ENCODE results near the gene ZNRF2.

Gene ZNRF2

DNA sequence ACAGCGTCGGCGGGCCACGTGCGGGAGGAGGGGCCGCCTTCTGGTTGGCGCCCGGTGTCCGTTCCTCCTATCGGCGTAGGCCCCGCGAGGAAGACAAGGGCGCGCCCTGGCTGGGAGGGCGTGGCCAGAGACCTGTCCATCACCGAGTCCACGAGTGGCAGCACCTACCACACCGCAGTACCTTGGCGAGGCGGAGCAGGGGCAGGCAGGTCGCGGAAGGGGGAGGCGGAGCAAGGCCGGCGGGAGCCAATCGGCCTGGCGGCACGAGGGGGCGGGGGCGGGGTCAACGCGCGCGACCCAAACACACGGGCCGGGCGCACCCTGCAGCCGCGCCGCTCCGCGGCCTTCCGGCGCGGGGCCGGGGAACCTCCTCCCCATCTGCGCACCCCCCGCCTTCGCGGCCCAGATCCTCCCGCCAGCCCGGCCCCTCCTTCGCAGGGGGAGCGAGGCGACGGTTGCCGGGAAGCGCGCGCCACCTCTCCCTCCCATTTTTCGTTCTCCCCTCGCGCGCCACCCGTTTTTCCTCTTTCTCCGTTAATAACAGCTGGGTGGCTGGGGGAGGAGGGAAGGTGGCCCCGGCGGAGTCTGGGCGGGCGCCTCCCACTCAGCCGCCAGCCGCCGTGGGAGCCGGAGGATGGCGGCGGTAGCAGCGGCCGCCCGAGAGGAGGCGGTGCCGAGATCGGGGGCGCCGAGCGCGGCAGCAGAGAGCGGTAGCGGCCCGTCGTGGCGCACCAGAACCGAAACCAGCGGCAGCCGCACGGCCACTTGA lies at the start of gene ZNRF2:
Gene ZNRF2, plus strand, starts transcription at position 300 of the 769 bp plus-strand sequence. CDS start 761 bp downstream, outside the sequence.
- no peaks in the 10 kb centered on the region for H3K27me3 ChIP-seq (ENCODE audit: control insufficient read depth, insufficient read depth, low read length)
- H3K79me2 ChIP-seq: peaks cover 14% of the 10 kb centered on the region
- no peaks in the 10 kb centered on the region for H3K9me3 ChIP-seq (ENCODE audit: control insufficient read depth, low read length)
- peak within 1 kb of the TSS; percentile 71 for H2AFZ ChIP-seq
- peak within 1 kb of the TSS; percentile 95 for H3K4me2 ChIP-seq (ENCODE audit: low read length)
- H3K4me3 ChIP-seq (ENCODE audit: low read depth, low read length): peak within 1 kb of the TSS; percentile 64
- peak within 1 kb of the TSS; percentile 71 for H3K9ac ChIP-seq
- no peaks in the 10 kb centered on the region for H3K4me1 ChIP-seq
- no peaks in the 10 kb centered on the region for H3K36me3 ChIP-seq (ENCODE audit: control insufficient read depth, insufficient read depth, low read length)
- TF ChIP-seq, protein P1, sequence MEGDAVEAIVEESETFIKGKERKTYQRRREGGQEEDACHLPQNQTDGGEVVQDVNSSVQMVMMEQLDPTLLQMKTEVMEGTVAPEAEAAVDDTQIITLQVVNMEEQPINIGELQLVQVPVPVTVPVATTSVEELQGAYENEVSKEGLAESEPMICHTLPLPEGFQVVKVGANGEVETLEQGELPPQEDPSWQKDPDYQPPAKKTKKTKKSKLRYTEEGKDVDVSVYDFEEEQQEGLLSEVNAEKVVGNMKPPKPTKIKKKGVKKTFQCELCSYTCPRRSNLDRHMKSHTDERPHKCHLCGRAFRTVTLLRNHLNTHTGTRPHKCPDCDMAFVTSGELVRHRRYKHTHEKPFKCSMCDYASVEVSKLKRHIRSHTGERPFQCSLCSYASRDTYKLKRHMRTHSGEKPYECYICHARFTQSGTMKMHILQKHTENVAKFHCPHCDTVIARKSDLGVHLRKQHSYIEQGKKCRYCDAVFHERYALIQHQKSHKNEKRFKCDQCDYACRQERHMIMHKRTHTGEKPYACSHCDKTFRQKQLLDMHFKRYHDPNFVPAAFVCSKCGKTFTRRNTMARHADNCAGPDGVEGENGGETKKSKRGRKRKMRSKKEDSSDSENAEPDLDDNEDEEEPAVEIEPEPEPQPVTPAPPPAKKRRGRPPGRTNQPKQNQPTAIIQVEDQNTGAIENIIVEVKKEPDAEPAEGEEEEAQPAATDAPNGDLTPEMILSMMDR (IDR thresholded peaks at IDR 0.05): peak; percentile 69
- H3K27ac ChIP-seq: peak within 1 kb of the TSS; percentile 95

DNA sequence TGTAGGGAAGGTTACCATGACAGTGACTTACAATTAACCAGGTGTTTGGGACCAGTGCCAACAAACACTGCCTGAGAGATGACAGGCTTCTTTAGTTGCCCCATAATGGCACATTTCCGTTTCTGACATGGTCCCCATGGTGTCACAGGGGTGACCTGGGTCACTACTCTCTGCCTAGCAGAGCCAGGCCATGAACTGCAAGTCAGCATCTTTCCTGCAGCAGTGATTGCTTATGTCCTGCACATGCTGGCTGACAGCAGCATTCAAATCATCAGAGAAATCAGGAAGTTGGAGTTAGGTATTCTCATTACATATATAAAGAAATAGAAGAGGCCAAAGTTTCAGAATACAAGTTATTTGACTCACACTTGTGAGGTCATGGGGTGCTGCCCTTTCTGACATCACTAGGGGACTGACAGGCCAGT lies 47.1 kb upstream of the ZNRF2 start:
- Histone ChIP-seq H3K27me3 (ENCODE audit: control insufficient read depth, insufficient read depth, low read length) (no peaks in the 10 kb centered on the region), H3K4me1 (peaks cover 24% of the 10 kb centered on the region), H3K4me2 (ENCODE audit: low read length) (no peak overlapping the region), H3K36me3 (ENCODE audit: control insufficient read depth, insufficient read depth, low read length) (no peaks in the 10 kb centered on the region), H2AFZ (no peak overlapping the region), H3K9me3 (ENCODE audit: control insufficient read depth, low read length) (no peaks in the 10 kb centered on the region), H3K27ac (peak overlapping the region; percentile 8), H3K79me2 (no peaks in the 10 kb centered on the region), H3K9ac (no peak overlapping the region), H3K4me3 (ENCODE audit: low read depth, low read length) (no peak overlapping the region)
- TF ChIP-seq, protein P1 (IDR thresholded peaks at IDR 0.05): no peak

DNA sequence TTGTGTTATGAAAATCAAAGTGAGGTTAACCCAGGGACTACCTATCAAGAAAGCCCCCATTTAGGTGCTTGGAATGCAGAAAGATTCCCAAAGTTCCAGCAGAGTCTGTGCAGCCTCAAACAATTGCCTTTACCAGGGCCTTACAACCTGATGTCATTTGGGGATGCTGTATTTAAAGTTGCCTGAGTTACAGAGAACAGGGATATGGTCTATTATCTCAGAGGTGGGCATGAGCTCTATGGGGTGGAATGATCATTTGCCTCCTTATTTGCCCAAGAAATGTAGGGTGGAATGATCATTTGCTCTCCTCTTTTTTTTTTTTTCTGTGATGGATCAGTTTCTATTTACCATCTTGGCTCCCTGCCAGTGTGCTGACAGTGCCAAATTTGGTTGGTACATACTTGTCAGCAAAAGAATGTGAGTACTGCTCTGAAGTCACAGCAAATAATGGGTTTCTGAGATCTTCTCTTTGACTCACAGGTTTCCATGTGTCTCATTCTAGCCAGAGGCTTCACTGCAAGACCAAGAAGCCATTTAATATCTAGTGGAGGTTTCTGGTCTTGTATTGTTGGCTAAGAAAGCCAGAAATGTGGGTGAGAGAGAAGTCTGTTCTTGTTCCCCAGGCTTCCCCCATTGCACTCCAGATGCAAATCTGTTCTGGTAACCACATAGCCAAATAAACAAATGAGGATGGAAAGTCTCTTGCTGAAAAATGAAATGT lies 45.5 kb upstream of the ZNRF2 start:
- peak overlapping the region; percentile 34 for H3K27ac ChIP-seq
- TF ChIP-seq, protein P1 (IDR thresholded peaks at IDR 0.05): no peak

DNA sequence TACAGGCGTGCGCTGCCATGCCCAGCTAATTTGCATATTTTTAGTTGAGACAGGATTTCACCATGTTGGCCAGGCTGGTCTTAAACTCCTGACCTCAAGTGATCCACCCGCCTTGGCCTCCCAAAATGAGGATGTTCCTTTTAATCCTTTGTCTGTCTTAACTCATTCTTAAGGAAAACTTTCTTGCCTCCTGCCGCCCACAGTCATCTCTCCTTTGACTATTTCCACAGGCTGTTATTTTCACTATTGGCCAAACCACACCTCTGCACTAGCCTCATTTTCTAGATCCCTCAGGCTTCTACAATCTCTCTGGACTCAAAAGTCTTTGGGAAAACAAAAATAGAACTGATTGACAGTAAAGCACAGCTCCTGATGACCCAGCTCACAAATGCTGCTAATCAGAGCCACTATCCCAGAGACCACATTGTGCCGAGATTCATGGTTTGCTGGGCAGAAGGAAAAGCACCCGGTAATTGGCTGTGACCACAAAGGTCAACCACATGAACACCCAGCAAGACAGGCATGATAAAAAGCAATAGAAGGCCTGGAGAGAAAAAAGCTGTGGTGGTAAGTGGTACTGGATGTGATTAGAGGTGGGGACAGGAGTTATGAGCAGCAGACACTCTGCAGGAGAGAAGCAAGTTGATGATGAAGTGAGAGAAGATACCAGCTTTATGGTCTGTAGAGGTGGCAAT lies 44.1 kb upstream of the ZNRF2 start:
- H3K79me2 ChIP-seq: no peaks in the 10 kb centered on the region
- no peak overlapping the region for H3K4me2 ChIP-seq (ENCODE audit: low read length)
- peak overlapping the region; percentile 25 for H2AFZ ChIP-seq
- no peak overlapping the region for H3K4me3 ChIP-seq (ENCODE audit: low read depth, low read length)
- no peak overlapping the region for H3K27ac ChIP-seq
- TF ChIP-seq, protein P1 (IDR thresholded peaks at IDR 0.05): no peak
- no peak overlapping the region for H3K9ac ChIP-seq
- H3K27me3 ChIP-seq (ENCODE audit: control insufficient read depth, insufficient read depth, low read length): no peaks in the 10 kb centered on the region
- no peaks in the 10 kb centered on the region for H3K9me3 ChIP-seq (ENCODE audit: control insufficient read depth, low read length)
- no peaks in the 10 kb centered on the region for H3K36me3 ChIP-seq (ENCODE audit: control insufficient read depth, insufficient read depth, low read length)
- H3K4me1 ChIP-seq: peaks cover 34% of the 10 kb centered on the region

More for the DNA sequence above, 45.5 kb upstream of the ZNRF2 start:
- Histone ChIP-seq H3K36me3 (ENCODE audit: control insufficient read depth, insufficient read depth, low read length) (no peaks in the 10 kb centered on the region), H3K4me1 (peaks cover 34% of the 10 kb centered on the region), H3K79me2 (no peaks in the 10 kb centered on the region), H3K9me3 (ENCODE audit: control insufficient read depth, low read length) (no peaks in the 10 kb centered on the region), H2AFZ (no peak overlapping the region), H3K4me2 (ENCODE audit: low read length) (peak overlapping the region; percentile 1), H3K9ac (no peak overlapping the region), H3K27me3 (ENCODE audit: control insufficient read depth, insufficient read depth, low read length) (no peaks in the 10 kb centered on the region), H3K4me3 (ENCODE audit: low read depth, low read length) (no peak overlapping the region)
